ENCODE data around the gene EXOSC1.

Gene EXOSC1

DNA sequence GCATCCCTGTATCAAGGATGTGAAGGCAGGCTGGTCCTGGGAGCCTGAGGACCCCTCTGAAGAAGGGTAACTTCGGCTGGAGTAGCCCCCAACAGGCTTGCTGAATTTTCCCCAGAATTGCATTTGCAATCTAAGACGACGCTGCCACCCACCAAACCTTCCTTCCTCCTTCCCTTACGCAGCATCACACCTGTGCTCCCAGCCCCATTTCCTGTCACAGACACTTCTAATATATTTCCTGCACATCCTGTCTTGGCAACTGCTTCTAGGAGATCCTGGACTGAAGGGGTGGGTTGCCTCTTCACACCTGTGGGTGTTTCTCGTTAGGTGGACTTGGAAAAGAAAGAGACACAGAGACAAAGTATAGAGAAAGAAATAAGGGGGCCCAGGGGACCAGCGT is 29.2 kb downstream of the EXOSC1 start:
- H3K27me3 ChIP-seq, result no peaks in the 10 kb centered on the region
- H3K9me3 ChIP-seq, result no peaks in the 10 kb centered on the region
- H3K36me3 ChIP-seq, result no peaks in the 10 kb centered on the region
- H3K27ac ChIP-seq, result peak overlapping the region; percentile 62
- TF ChIP-seq, protein P1, sequence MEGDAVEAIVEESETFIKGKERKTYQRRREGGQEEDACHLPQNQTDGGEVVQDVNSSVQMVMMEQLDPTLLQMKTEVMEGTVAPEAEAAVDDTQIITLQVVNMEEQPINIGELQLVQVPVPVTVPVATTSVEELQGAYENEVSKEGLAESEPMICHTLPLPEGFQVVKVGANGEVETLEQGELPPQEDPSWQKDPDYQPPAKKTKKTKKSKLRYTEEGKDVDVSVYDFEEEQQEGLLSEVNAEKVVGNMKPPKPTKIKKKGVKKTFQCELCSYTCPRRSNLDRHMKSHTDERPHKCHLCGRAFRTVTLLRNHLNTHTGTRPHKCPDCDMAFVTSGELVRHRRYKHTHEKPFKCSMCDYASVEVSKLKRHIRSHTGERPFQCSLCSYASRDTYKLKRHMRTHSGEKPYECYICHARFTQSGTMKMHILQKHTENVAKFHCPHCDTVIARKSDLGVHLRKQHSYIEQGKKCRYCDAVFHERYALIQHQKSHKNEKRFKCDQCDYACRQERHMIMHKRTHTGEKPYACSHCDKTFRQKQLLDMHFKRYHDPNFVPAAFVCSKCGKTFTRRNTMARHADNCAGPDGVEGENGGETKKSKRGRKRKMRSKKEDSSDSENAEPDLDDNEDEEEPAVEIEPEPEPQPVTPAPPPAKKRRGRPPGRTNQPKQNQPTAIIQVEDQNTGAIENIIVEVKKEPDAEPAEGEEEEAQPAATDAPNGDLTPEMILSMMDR (IDR thresholded peaks at IDR 0.05), result no peak
- peaks cover 75 to 80% of the 10 kb centered on the region in 2 experiments for H3K4me1 ChIP-seq (ENCODE audit: control insufficient read depth in 1 of 2, insufficient read depth in 1 of 2, low read depth in 1 of 2, low read length in 1 of 2)
- H3K4me3 ChIP-seq (ENCODE audit: low read depth in 1 of 2, low read length in 1 of 2), result no peak overlapping the region

DNA sequence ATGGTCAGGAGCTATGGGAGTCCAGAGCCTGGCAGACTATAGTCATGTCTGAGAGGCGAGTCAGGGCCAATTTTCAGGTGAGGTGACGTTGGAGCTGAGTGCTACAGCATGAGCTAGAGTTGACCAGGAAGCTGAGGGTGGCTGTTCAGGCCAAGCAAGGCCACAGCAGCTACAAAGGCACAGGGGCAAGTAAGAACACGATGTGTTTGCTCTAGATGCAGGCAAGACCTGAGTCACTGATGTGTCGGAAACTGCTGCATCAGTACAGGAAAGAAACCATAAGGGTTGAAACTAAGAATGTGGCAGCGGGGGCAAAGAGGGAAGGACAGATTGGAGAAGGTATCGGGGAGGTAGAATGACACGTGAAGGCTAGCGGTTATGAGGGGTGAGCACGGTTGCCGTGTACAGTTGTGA is 32.9 kb downstream of the EXOSC1 start:
- Histone ChIP-seq H3K27ac (peak overlapping the region; percentile 97), H3K4me1 (ENCODE audit: control insufficient read depth in 1 of 2, insufficient read depth in 1 of 2, low read depth in 1 of 2, low read length in 1 of 2) (peaks cover 70 to 81% of the 10 kb centered on the region in 2 experiments), H3K9me3 (no peaks in the 10 kb centered on the region), H3K4me3 (ENCODE audit: low read depth in 1 of 2, low read length in 1 of 2) (no peak overlapping the region), H3K27me3 (no peaks in the 10 kb centered on the region), H3K36me3 (no peaks in the 10 kb centered on the region)
- TF ChIP-seq, protein P1 (IDR thresholded peaks at IDR 0.05), result no peak

DNA sequence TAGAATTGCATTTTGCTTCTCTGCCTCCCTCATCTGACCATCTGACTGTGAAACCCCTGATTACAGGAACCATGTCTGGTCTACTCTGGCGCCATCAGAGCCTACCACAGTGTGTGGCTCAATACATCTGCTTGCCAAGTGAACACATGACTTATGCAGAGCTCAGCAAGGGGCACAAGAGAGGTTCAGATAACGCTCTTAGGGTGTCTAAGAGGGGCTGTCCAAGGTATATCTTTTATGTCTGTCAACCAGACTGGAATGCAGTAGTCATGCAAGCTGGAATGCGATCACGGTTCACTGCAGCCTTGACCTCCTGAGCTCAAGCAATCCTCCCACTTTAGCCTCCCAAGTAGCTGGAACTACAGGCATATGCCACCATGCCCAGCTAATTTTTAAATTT is 34.4 kb downstream of the EXOSC1 start:
- Histone ChIP-seq H3K4me1 (ENCODE audit: control insufficient read depth in 1 of 2, insufficient read depth in 1 of 2, low read depth in 1 of 2, low read length in 1 of 2) (peaks cover 77 to 84% of the 10 kb centered on the region in 2 experiments), H3K27me3 (no peaks in the 10 kb centered on the region), H3K36me3 (no peaks in the 10 kb centered on the region), H3K9me3 (no peaks in the 10 kb centered on the region), H3K27ac (peak overlapping the region; percentile 97), H3K4me3 (ENCODE audit: low read depth in 1 of 2, low read length in 1 of 2) (no peak overlapping the region)
- TF ChIP-seq, protein P1 (IDR thresholded peaks at IDR 0.05), result no peak

DNA sequence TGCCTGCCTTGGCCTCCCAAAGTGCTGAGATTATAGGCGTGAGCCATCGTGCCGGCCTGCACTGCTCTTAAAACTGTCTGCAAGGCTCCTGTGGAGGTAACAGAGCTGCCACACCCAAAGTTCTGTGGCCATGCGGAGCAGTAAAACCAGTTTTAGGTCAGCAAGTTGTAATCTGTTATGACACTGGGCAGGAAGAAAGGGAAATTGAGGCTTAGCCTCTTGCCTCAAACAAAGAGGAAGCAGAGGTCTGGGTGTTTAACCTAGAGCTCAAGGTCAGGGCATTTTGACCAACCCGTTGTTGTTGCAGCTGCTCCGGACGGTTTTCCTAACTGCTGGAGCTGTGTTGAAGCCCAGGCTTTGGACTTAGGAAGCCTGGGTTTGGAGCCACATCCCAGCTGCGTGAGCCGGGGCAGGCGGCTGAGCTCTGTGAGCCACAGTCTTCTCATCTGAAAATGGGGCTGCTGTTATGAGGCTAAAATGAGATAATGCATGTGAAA is 37.3 kb downstream of the EXOSC1 start:
- peak overlapping the region; percentile 97 for H3K27ac ChIP-seq
- no peaks in the 10 kb centered on the region for H3K27me3 ChIP-seq
- H3K36me3 ChIP-seq, result no peaks in the 10 kb centered on the region
- peaks cover 92 to 99% of the 10 kb centered on the region in 2 experiments for H3K4me1 ChIP-seq (ENCODE audit: control insufficient read depth in 1 of 2, insufficient read depth in 1 of 2, low read depth in 1 of 2, low read length in 1 of 2)
- TF ChIP-seq, protein P1 (IDR thresholded peaks at IDR 0.05), result no peak
- peak overlapping the region; percentile 54 to 63 for H3K4me3 ChIP-seq (ENCODE audit: low read depth in 1 of 2, low read length in 1 of 2)
- no peaks in the 10 kb centered on the region for H3K9me3 ChIP-seq

DNA sequence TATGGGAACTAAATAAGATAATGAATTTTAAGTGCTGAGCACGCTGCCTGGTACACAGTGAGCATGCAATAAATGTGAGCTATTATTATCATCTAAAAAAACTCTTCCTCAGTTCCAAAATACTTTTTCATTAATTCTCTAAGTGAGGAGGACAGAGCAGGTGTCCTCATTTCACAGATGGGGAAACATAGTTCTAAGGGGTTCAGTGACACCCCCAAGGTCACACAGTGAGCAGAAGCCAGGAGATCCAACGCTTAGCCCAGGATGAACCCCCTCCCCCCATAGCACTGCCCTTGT is 37.9 kb downstream of the EXOSC1 start:
- H3K27me3 ChIP-seq, result no peaks in the 10 kb centered on the region
- peak overlapping the region; percentile 54 to 63 for H3K4me3 ChIP-seq (ENCODE audit: low read depth in 1 of 2, low read length in 1 of 2)
- no peaks in the 10 kb centered on the region for H3K9me3 ChIP-seq
- TF ChIP-seq, protein P1 (IDR thresholded peaks at IDR 0.05), result no peak
- peaks cover 94 to 99% of the 10 kb centered on the region in 2 experiments for H3K4me1 ChIP-seq (ENCODE audit: control insufficient read depth in 1 of 2, insufficient read depth in 1 of 2, low read depth in 1 of 2, low read length in 1 of 2)
- no peaks in the 10 kb centered on the region for H3K36me3 ChIP-seq
- H3K27ac ChIP-seq, result peak overlapping the region; percentile 97
